ENCODE measurements around the gene SMYD3. TPM values are rescaled to one million over a fixed set of nuclear protein-coding genes. Genes with fewer than 3 reads are reported as not detected.
A peak's percentile ranks its signal among the peaks of the same experiment; 100 is the strongest.

Gene SMYD3
- total and polyA plus RNA-seq, 9 of the 15 experiments (the other 6 are each of a cell fraction or from before 2014, with no cell fraction given) = 128 to 440 (median 197) TPM

- peak; percentile 97 for TF ChIP-seq PTTG1 (tag; IDR thresholded peaks at IDR 0.05; ENCODE audit: low read depth)
- peak in 1 of 2 experiments; percentile 58; a peak in 2 of 4 replicates for TF ChIP-seq RCOR1 (IDR thresholded peaks at IDR 0.05; ENCODE audit: borderline replicate concordance in 1 of 2, low read depth in 2 of 2, low read length in 2 of 2)
- peak in 1 of 2 experiments; percentile 69; a peak in 1 of 4 replicates for TF ChIP-seq HDAC1 (IDR thresholded peaks at IDR 0.05)
- no peak for TF ChIP-seq ZNF518B (CRISPR knock-in tag; IDR thresholded peaks at IDR 0.05)
- peak; percentile 64 for TF ChIP-seq ZNF24 (IDR thresholded peaks at IDR 0.05)
- TF ChIP-seq ZNF311 (CRISPR knock-in tag; IDR thresholded peaks at IDR 0.05) = peak; percentile 99
- TF ChIP-seq GTF2A2 (tag; IDR thresholded peaks at IDR 0.05) = peak; percentile 93
- peak; percentile 46 for TF ChIP-seq POLR2AphosphoS5 (IDR thresholded peaks at IDR 0.05; ENCODE audit: control insufficient read depth, insufficient read depth, low read depth, low read length)
- peak; percentile 93 for TF ChIP-seq ELF4 (CRISPR knock-in tag; IDR thresholded peaks at IDR 0.05)
- TF ChIP-seq DDX20 (tag; IDR thresholded peaks at IDR 0.05; ENCODE audit: low read depth) = peak; percentile 98
- TF ChIP-seq ZNF57 (CRISPR knock-in tag; IDR thresholded peaks at IDR 0.05) = 0 out of 2 replicates have a peak, but pooled peaks have one; percentile 58
- TF ChIP-seq NCOR1 (IDR thresholded peaks at IDR 0.05) = peak; percentile 96
- TF ChIP-seq MEF2D (tag; conservative IDR thresholded peaks at IDR 0.05; ENCODE audit: low read depth) = peak; percentile 98
- no peak for TF ChIP-seq DACH1 (IDR thresholded peaks at IDR 0.05; ENCODE audit: partially characterized antibody)
- TF ChIP-seq NCOA4 (IDR thresholded peaks at IDR 0.05; ENCODE audit: partially characterized antibody) = no peak
- TF ChIP-seq USF1 (CRISPR knock-in tag; IDR thresholded peaks at IDR 0.05) = no peak
- peak; percentile 53 for TF ChIP-seq EP400 (IDR thresholded peaks at IDR 0.05)
- TF ChIP-seq MYC (IDR thresholded peaks at IDR 0.05; ENCODE audit: low read depth, low read length) = no peak; the same call in 1 of the 2 replicates
- peak; percentile 93; the same call in 1 of the 2 replicates for TF ChIP-seq MYC (CRISPR knock-in tag; IDR thresholded peaks at IDR 0.05; ENCODE audit: borderline replicate concordance, low read depth)
- TF ChIP-seq BRF2 (IDR thresholded peaks at IDR 0.05; ENCODE audit: borderline replicate concordance, insufficient read depth, insufficient read length) = no peak
- peak; percentile 66; the same call in 1 of the 2 replicates for TF ChIP-seq ZNF561 (CRISPR knock-in tag; conservative IDR thresholded peaks at IDR 0.05)
- peak; percentile 33 to 98; a peak in 3 of 4 replicates for TF ChIP-seq MAZ (CRISPR knock-in tag; conservative IDR thresholded peaks at IDR 0.05 in 1 of 2, IDR thresholded peaks at IDR 0.05 in 1 of 2)
- TF ChIP-seq MCM5 (IDR thresholded peaks at IDR 0.05; ENCODE audit: low read depth) = no peak
These were observed 396.5 kb downstream of the SMYD3 start (continued) for GRCh38 chr1:246110343-246111219.

All from K562 (cell line).